ENCODE data around the gene KCNMB4.

KCNMB4 gene

DNA sequence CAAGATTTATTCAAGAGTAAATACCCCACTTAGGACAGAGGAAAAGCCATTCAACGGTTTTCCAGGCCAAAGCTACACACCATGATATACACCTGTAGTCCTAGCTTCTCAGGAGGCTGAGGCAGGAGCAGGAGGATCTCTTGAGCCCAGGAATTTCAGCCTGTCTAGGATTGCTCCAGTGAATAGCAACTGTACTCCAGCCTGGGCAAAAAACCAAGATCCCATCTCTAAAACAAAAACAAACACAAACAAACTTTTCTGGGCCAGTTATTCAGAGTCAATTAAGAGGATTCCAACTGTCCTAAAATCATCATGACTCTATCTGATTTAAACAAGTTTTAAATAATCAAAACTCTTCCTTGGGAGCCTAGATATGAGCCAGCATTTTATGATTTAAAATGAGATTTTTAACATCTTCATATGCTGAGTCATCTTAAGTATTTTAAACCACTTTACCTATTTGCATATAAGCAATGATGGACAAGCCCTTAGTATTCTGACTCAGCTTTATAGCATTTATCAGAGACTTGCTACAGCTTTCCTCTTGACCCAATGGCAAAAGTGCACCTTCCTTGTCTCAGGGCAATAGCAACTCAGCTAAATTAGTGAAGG is 77.1 kb downstream of the KCNMB4 start:
- Histone ChIP-seq H3K36me3 (ENCODE audit: insufficient read depth, low read length) (no peaks in the 10 kb centered on the region), H4K20me1 (ENCODE audit: insufficient read depth, low read length) (no peaks in the 10 kb centered on the region), H3K27me3 (ENCODE audit: insufficient read depth, low read length, poor library complexity) (no peaks in the 10 kb centered on the region), H3K79me2 (ENCODE audit: insufficient read depth, low read length) (no peaks in the 10 kb centered on the region), H3K4me1 (ENCODE audit: insufficient read depth, low read length) (no peaks in the 10 kb centered on the region), H3K9ac (ENCODE audit: low read depth, low read length) (no peak overlapping the region), H3K27ac (ENCODE audit: low read length) (no peak overlapping the region), H3K4me3 (ENCODE audit: low read depth in 1 of 2, low read length in 2 of 2) (no peak overlapping the region), H3K9me3 (ENCODE audit: insufficient read depth, low read length, severe bottlenecking) (no peaks in the 10 kb centered on the region), H3K4me2 (ENCODE audit: insufficient read depth, low read length) (no peak overlapping the region), H2AFZ (ENCODE audit: low read depth, low read length) (no peak overlapping the region)
- DNase-seq = no peak
- no peak for TF ChIP-seq EZH2 (IDR thresholded peaks at IDR 0.05; ENCODE audit: borderline replicate concordance, low read depth, low read length, severe bottlenecking)
- TF ChIP-seq, protein P1, sequence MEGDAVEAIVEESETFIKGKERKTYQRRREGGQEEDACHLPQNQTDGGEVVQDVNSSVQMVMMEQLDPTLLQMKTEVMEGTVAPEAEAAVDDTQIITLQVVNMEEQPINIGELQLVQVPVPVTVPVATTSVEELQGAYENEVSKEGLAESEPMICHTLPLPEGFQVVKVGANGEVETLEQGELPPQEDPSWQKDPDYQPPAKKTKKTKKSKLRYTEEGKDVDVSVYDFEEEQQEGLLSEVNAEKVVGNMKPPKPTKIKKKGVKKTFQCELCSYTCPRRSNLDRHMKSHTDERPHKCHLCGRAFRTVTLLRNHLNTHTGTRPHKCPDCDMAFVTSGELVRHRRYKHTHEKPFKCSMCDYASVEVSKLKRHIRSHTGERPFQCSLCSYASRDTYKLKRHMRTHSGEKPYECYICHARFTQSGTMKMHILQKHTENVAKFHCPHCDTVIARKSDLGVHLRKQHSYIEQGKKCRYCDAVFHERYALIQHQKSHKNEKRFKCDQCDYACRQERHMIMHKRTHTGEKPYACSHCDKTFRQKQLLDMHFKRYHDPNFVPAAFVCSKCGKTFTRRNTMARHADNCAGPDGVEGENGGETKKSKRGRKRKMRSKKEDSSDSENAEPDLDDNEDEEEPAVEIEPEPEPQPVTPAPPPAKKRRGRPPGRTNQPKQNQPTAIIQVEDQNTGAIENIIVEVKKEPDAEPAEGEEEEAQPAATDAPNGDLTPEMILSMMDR (IDR thresholded peaks at IDR 0.05; ENCODE audit: borderline replicate concordance, extremely low read depth, low read length, poor library complexity, severe bottlenecking) = no peak
- ATAC-seq (ENCODE audit: insufficient read depth, low read depth) = no peak

DNA sequence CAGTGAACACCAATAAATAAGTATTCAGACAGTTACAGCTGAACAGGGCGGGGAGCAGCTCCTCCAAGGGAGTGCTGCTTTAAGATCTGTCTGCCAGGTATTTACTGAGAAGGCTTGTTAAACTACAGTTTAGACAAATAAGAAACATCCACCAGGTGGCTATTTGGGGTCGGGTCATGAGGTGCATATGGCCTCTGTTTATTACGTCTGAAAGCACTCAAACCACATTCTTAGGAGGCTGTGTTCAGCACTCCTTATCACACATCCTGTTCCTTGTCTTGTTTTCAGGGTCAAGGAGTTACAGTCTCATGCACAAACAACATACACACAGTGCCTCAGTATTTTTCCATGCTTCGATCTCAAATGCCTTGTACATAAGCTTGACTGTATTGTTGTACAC is 78.8 kb downstream of the KCNMB4 start:
- Histone ChIP-seq H4K20me1 (ENCODE audit: insufficient read depth, low read length) (no peaks in the 10 kb centered on the region), H3K4me2 (ENCODE audit: insufficient read depth, low read length) (no peak overlapping the region), H2AFZ (ENCODE audit: low read depth, low read length) (no peak overlapping the region), H3K27me3 (ENCODE audit: insufficient read depth, low read length, poor library complexity) (no peaks in the 10 kb centered on the region), H3K36me3 (ENCODE audit: insufficient read depth, low read length) (no peaks in the 10 kb centered on the region), H3K4me1 (ENCODE audit: insufficient read depth, low read length) (no peaks in the 10 kb centered on the region), H3K4me3 (ENCODE audit: low read depth in 1 of 2, low read length in 2 of 2) (no peak overlapping the region), H3K27ac (ENCODE audit: low read length) (no peak overlapping the region), H3K79me2 (ENCODE audit: insufficient read depth, low read length) (no peaks in the 10 kb centered on the region), H3K9ac (ENCODE audit: low read depth, low read length) (no peak overlapping the region), H3K9me3 (ENCODE audit: insufficient read depth, low read length, severe bottlenecking) (peaks cover 2% of the 10 kb centered on the region)
- TF ChIP-seq EZH2 (IDR thresholded peaks at IDR 0.05; ENCODE audit: borderline replicate concordance, low read depth, low read length, severe bottlenecking) = no peak
- TF ChIP-seq, protein P1 (IDR thresholded peaks at IDR 0.05; ENCODE audit: borderline replicate concordance, extremely low read depth, low read length, poor library complexity, severe bottlenecking) = no peak
- ATAC-seq (ENCODE audit: insufficient read depth, low read depth) = no peak
- no peak for DNase-seq

GRCh38 chr12:70448371-70448770 is 82.3 kb downstream of the KCNMB4 start:
- Histone ChIP-seq H3K4me3 (ENCODE audit: low read depth in 1 of 2, low read length in 2 of 2) (no peak overlapping the region), H3K4me2 (ENCODE audit: insufficient read depth, low read length) (no peak overlapping the region), H3K27me3 (ENCODE audit: insufficient read depth, low read length, poor library complexity) (no peaks in the 10 kb centered on the region), H3K36me3 (ENCODE audit: insufficient read depth, low read length) (no peaks in the 10 kb centered on the region), H2AFZ (ENCODE audit: low read depth, low read length) (no peak overlapping the region), H3K79me2 (ENCODE audit: insufficient read depth, low read length) (no peaks in the 10 kb centered on the region), H3K9ac (ENCODE audit: low read depth, low read length) (no peak overlapping the region), H3K4me1 (ENCODE audit: insufficient read depth, low read length) (no peaks in the 10 kb centered on the region), H3K27ac (ENCODE audit: low read length) (no peak overlapping the region), H4K20me1 (ENCODE audit: insufficient read depth, low read length) (no peaks in the 10 kb centered on the region), H3K9me3 (ENCODE audit: insufficient read depth, low read length, severe bottlenecking) (peaks cover 4% of the 10 kb centered on the region)
- no peak for TF ChIP-seq EZH2 (IDR thresholded peaks at IDR 0.05; ENCODE audit: borderline replicate concordance, low read depth, low read length, severe bottlenecking)
- TF ChIP-seq, protein P1 (IDR thresholded peaks at IDR 0.05; ENCODE audit: borderline replicate concordance, extremely low read depth, low read length, poor library complexity, severe bottlenecking) = no peak
- ATAC-seq (ENCODE audit: insufficient read depth, low read depth) = no peak
- no peak for DNase-seq

All from DND-41 (cell line).